ENCODE measurements around the gene SELENOS.

Gene SELENOS

GRCh38 chr15:101277038-101277822 is at the start of gene SELENOS:
TSS of gene SELENOS (minus strand) at chr15:101277485. CDS start at chr15:101277417, 68 bp downstream.
- ATAC-seq: peak; percentile 96

DNA sequence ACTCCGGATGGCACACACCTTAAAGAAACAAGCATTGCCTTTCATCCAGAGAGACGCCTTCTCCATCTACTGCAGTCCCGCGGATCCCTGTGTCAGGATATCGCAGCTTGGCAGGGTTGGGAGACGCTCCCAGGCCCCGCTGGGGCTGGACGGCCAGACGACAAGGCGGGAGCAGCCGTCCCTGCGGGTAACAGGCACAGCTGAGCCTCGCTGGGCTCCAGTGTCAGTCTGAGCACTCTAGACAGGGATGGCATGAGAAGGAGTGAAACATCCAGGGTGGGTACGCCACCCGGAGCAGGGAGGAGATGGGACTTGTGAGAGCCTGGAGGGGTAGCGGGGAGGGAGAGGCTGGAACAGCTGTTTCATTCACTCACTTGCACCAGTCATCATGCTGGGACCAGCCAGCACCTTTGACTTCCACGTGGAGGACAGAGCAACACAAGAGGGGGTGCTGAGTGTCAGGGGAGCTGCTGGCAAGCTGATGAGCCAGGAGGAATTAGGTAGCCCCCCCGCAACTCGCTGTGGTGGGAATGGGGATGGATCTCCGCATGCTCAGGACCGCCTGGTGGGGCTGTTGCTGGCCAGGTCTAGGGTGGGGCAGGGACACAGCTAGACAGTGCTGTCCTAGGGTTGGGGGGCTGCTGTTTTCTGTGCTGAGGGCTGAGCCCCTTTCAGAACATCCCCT is 49.3 kb upstream of the SELENOS start:
- no peak for DNase-seq
- no peak for ATAC-seq

More at GRCh38 chr15:101277038-101277822, at the start of gene SELENOS:
- peak; percentile 95 for DNase-seq

GRCh38 chr15:101326026-101326315 is 48.7 kb upstream of the SELENOS start:
- DNase-seq (no peak), ATAC-seq (no peak)

DNA sequence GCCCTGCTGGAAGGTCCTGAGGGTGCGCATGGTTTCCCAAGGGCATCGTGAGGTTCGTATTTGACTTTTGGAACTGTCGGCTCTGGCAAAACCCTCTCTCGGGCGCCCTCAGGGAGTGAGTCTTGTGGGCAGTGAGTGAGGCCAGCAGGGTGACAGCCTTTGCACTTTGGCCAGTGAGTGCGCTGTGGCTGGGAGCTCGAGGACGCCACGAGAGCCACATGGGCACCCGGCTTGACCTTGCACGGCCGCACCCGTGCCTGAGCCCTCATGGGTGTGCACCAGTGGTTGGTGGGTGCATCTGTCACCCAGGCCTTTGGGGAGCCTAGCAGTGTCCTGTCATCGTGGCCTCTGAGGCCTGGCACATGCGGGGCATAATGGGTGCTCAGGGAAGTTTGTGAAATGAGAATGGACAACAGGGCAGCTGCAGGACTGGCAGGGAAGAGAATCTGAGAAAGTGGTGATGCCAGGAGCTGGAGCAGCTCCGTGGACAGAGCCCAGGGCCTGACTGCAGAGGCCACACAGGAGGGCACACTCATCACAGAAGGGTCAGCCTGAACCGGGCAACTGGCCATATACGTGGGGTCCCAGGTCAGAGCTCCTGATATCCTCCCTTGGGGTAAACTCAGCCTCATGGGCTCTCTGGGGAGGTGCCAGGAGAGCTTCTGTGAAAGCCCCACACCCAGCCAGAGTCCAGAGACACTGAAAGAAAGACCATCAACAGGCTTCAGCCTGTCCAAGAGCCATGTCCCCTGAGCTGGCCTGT is 48.2 kb upstream of the SELENOS start:
- no peak for ATAC-seq
- DNase-seq: no peak

- ATAC-seq (no peak), DNase-seq (no peak)
Measured at GRCh38 chr15:101324524-101325177, 47.4 kb upstream of the SELENOS start.

GRCh38 chr15:101323793-101324523 is 46.7 kb upstream of the SELENOS start:
- ATAC-seq (no peak), DNase-seq (no peak)

DNA sequence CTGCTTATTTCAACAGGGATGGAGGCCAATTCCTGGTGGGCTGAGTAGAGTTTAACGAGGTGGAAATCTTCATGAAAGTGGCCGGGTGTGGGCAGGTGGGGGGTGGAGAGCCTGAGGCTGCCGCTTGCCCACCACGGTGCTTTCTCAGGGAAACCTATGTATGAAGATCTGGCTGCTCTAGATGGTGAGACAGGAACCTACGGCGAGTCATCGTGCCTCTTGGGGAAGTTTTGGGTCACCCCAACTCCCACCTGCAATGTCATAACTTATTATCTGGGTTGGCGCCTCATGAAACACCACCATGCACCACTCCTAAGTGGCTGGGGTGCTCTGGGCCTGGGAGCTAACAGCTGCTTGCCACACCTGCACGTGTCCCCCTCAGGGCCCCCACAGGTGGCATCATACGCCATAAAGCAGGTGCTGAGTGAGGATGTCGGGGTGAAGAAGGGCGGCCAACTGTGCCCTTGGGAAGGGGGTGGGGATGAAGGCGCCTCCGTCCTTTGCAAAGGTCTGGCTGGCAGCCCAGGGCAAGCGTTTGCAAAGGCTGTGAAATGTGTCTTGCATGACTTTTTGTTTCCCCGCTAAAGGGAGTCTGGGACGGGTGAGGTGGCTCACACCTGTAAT is 45.7 kb upstream of the SELENOS start:
- ATAC-seq: no peak

GRCh38 chr15:101322016-101322695 is 44.9 kb upstream of the SELENOS start:
- no peak for DNase-seq
- no peak for ATAC-seq

More for the DNA sequence above, 45.7 kb upstream of the SELENOS start:
- DNase-seq: peak; percentile 17

DNA sequence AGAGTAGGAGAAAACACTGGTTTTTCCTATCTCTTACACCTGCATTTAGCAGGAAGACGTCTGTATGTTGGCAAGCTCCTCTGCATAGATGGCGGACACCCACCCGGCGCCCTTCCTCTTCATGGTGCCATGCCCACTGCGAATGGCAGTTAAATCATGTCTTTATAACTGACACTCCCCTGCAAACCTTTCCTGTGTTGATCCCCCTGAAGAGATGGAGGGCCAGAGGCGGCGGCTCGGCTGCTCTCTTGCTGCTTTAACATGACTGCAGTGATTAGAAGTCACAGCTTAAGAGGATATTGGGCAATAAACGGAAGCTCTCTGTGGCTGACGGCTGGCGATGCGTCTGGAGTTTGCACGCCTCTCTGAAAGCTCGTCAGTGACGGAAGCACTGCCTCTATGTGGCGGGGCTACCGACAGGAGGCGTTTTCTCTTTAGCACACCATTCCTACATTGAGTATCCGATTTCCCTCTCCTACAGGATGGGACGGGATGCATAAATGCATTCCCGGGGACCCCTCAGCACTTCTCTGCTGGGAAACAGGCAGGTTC is 43.3 kb upstream of the SELENOS start:
- DNase-seq (peak; percentile 63), ATAC-seq (peak; percentile 84)

DNA sequence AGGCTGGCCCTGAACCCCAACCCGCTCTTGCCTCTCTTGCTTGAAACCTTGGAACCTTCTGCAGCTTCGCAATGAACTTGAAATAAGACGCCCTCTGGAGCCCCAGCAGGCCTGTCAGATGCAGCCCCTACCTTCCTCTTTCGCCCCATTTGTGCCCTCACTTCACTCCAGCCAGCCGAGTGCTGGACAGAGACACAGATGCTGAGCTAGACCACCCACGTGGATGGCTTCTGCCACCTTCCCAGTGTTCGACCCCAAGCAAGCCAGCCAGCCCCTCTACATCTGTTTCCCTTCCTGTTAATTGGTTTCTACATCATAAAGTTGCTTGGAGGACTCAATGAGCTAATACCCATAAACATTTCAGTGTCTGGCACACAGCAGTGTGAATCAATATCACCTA is 41.6 kb upstream of the SELENOS start:
- no peak for DNase-seq
- ATAC-seq: no peak

DNA sequence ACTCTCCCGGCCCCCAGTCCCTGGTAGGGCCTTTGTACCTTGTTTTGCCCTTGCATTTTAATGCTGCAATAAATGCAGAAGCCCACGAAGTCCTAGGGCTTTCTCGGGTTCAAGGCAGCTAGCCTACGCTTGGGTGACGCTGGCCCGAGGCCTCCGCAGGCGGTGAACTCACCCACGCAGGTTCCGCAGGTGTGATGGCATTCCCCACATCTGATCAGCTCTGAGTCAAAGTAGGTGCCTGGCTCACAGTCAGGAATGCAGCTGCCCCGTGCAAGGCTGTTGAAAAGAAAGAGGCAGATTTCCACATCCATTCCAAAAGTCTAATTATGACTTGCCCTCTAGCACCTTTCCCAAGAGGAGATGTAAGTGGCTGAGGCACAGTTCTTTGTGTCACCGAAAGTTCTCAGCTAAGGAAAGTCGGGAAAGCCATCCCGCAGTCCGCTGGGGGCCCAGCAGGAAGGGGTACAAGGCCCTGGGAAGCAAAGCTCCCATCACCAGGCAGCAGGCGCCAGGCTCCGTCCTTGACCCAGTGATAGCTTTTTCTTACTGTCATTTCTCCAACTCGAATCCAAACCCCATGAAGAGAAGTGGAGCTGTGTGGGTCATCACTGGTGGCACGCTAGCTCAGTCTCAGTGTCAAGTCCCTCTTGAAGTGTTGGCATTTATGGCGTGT is 41.0 kb upstream of the SELENOS start:
- no peak for DNase-seq
- no peak for ATAC-seq

DNA sequence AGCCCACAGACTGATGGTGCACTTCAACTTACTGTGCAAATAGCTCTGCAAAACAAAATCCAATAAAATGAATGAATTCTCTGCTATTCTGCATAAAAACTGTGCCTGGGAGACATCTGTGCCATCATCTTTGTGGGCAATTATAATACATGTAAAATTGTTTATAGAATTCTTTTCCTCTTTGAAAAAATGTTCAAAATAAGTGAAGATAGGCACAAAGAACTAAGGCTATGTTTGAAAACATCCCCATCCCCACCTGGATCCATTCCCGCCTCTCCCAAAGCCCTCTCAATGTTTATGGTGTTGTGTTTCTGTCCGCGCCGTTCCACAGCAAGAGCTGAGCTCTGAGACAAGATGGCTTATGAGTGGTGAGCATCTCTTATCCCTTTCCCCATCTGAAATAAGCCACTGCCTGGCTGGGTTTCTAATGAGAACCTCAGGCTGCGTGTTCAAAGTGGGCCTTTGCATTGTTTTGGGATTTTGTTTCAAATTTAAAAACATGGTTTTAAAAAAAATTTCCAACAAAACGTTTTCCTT is 40.1 kb upstream of the SELENOS start:
- ATAC-seq (no peak), DNase-seq (no peak)

DNA sequence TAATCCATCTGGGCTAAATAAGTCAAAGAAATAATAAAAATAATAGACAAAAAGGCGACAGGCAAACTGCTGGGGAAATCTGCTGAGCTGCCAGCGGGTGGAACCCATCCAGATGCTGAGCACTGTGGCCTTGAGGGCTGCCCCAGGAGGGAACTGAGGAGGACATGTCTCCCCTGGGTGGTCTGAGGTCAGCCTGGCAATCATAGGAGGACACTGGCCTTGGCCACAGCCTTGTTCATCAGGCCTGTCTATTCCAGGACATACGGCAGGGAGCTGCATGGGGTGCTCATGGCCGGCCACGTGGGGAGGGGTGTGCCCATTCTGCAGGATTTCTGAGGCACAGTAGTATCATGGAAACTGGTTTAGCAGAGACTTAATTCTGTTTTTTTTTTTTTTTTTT is 39.2 kb upstream of the SELENOS start:
- ATAC-seq (no peak), DNase-seq (no peak)

- DNase-seq: no peak
- ATAC-seq: no peak
Measured at GRCh38 chr15:101315736-101316135, 38.5 kb upstream of the SELENOS start.

- ATAC-seq (no peak), DNase-seq (no peak)
Measured at GRCh38 chr15:101314336-101315125, 37.2 kb upstream of the SELENOS start.

DNA sequence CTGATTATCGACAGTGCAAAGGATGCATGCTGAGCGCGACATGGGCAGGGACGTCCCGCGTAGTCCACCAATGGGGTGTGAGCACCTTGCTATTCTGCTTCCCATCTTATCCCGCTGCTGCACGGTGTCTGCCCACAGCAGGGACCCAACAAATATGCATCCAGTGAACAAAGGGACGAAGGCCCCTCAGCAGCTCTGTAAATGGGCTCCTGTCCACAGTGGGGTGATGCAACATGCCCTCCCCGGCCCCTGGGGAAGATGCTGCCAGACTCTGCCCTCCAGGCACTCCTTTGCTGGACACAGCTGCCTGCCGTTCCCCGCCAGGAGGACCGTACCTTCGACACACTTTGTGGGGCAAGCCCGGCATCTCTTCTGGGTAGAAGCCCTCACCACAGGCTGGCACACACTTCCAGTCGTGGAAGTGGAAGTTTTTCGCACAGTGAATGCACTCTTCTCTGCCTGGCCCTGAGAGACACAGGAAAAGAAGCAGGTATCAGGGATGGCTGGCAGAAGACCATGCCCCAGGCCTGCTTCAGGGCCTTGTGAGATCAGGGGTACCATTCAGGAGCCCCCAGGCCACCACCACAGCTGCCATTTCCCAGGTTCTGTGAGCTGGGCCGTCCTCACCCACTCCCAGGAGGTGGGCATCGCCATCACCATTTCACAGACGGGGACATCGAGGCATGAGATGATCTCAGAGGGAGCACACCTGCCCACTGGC is 35.9 kb upstream of the SELENOS start:
- no peak for DNase-seq
- ATAC-seq: no peak

GRCh38 chr15:101310508-101310907 is 33.2 kb upstream of the SELENOS start:
- DNase-seq: no peak
- ATAC-seq: no peak

DNA sequence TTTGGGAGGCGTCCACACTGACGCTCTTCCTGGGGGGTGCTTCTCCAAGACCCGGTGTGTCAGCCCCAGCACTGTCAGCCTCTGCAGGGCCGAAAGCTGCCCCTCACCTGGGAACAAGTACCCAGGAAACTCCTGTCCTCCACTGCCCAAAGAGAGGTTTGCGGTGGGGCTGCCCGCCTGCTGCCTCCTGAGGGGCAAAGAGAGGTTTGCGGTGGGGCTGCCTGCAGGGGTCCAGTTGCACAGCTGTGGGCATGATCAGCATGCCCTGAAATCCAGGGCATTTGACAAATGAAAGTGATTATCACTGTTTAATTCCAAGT is 32.8 kb upstream of the SELENOS start:
- no peak for DNase-seq
- ATAC-seq: no peak
